Left renal pelvis (tissue), 4 donors: ENCODE results near the gene DNAH17. TPM values are rescaled to one million over a fixed set of nuclear protein-coding genes. Genes with fewer than 3 reads are reported as not detected.

ENCODE experiments used
- DNase-seq, 4 donors: peaks; one replicate each; pipeline ENCODE4 v3.0.0-alpha.2; 2013; ENCODE audit warnings: low read depth in 4 of 4, low spot score in 3 of 4
- polyA plus RNA-seq, 4 donors: library from polyadenylated mRNA; unstranded; fragments of 120-200 nt; gene quantifications; one replicate each; pipeline ENCODE4 v1.2.1, GENCODE V29; 2013; ENCODE audit not compliant: insufficient read length in 4 of 4

Gene DNAH17
- polyA plus RNA-seq, 4 donors = 1.5 to 4.8 (median 2.2) TPM

- DNase-seq = no peak
Observed at GRCh38 chr17:78486228-78486802, 90.9 kb downstream of the DNAH17 start.

- no peak for DNase-seq
Observed at GRCh38 chr17:78485290-78486168, 91.7 kb downstream of the DNAH17 start.

DNA sequence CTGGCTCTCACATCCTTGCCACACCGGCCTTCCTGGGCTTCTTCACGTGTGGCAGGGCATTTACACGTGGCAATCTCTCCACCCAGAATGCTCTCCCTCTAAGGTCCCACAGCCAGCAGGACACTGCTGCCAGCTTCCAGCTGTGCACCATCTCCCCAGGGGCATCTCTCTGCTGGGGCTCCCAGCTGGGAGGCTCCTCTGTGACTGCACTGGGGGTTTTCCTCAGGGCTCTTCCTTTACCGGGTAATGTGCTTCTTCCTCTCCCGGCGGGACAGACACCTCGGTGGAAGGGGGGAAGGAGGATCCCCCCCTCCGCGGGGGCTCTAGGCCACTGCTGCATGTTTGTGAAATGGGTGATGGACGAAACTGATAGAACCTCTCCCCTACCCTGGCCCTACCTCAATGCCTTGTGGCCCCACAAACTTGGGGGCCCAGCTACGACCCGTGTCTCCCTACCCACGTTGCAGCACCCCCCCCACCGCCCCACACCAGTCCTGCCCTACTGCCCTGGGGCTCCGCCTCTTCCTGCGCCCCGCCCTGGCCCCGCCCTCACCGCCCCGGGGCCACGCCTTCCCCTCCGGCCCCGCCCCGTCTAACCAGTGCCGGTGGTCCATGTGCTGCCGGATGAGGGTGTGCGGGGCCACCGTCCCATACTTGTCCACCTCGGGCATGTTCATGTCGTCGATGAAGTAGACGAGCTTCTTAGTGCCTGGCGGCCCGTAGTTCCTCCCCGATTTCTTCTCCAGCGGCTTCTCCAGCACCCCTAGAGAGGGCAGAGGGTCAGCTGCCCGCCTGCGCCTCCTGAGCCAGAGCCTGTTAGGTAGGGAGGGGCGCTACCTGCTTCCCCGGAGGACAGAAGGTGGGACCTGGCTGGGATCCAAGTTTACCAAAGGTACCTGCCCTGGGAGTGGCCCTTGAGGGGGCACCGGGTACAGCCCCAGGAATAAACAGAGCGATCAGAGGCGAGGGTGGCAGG is 92.6 kb downstream of the DNAH17 start:
- DNase-seq = no peak

- DNase-seq = no peak
Observed at GRCh38 chr17:78479369-78479768, 97.8 kb downstream of the DNAH17 start.

DNA sequence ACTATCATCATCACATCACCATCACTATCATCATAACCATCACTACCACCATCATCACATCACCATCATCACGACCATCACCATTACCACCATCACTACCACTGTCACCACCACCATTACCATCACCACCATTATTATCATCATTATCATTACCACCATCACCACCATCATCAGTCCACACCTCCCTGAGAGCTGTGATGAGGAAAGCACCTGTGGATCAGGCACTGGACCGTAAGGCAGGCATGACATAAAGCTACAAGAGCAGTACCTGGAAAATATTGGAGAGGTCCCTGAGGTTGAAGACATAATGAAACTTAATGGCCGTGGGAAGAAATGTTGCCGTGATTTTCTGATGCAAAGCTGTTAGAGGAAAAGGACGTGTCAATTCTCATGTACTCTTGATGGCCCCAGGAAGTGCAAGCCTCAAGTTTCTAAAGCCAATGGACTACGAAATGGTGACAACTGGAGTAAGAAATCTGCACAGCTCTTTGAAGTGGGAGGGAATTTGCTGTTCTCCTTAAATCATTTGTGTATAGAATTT is 98.4 kb downstream of the DNAH17 start:
- DNase-seq = no peak

DNA sequence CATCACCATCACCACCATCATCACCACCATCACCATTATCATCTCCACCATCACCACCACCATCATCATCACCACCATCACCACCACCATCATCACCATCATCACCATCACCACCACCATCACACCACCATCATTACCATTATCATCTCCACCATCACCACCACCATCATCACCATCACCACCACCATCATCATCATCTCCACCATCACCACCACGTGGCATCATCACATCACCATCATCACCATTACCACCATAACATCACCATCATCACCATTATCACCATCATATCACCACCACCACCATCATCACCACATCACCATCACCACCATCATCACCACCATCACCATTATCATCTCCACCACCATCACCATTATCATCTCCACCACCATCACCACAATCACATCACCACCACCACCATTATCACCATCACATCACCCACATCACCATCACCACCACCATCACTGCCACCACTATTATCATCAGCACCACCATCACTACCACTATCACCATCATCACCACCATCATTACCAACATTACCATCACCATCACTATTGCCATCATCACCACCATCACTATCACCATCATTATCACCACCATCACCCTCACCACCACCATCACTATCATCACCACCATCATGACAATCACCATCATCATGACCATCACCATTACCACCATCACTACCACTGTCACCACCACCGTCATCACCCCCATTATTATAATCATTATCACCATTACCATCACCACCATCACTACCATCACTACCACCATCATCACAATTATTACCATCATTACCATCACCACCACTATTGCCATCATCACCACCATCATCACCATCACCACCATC is 99.1 kb downstream of the DNAH17 start:
- DNase-seq = no peak

GRCh38 chr17:78476973-78477372 is 100.2 kb downstream of the DNAH17 start:
- DNase-seq = no peak

DNA sequence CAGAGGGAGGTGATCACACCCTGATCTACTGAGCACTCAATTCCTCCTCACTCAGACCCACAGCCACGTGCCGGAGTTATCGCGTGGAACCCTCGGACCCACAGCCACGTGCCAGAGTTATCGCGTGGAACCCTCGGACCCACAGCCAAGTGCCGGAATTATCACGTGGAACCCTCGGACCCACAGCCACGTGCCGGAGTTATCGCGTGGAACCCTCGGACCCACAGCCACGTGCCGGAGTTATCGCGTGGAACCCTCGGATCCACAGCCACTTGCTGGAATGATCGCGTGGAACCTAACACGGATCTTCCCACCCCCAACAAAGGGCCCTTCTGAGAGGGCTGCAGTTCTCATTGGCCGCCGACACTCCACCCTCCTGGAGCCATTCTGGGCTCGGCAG is 101.0 kb downstream of the DNAH17 start:
- DNase-seq = no peak

DNA sequence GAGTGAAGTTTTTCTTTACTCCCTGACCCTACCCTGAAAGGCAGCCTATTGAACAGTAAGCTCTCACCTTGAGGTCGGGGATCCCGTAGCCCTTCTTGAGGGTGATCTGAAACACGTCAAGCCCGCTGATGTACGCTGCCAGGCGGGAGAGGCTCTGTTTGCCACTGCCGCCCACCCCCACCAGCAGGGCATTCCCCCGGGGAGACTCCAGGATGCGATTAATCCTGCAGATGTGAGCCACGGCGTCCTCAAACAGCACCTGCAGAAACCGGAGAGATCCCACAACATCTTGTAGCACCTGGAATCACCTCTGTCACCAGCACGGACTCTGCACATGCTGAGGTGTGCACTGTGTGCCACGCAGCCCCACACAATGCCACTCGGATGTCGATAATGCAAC is 102.0 kb downstream of the DNAH17 start:
- no peak for DNase-seq

GRCh38 chr17:78474614-78475146 is 102.5 kb downstream of the DNAH17 start:
- DNase-seq = no peak

DNA sequence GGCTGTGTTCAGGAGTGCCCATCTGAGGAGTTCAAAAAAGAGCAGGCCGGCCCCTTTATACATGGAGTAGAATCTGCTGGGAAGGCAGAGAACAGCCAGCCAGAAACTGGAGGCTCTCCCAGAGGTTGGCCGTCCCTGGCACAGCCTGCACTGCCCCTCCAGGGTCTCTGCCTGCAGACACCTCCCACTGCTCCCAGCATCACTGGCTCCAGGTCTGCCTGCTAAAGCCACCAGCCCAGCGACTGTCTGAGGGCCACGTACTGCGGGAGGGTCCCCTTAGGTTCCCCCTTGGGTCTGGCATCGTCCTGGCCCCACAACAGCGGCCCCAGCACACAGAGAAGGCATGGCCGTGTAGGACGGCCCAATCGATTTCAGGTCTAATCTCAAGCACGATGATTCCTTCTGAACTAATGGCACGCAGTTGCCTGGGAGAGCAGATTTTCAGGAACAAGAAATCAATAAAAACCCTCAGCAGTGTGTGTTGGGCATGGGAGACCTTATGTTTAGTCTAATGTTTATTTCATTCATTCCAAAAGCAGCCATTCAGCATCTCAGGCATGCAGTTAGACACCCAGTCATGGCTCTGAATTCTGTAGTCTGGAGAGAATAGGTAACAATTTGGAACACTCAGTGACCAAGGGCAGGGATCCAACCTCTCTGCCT is 103.1 kb downstream of the DNAH17 start:
- no peak for DNase-seq

DNA sequence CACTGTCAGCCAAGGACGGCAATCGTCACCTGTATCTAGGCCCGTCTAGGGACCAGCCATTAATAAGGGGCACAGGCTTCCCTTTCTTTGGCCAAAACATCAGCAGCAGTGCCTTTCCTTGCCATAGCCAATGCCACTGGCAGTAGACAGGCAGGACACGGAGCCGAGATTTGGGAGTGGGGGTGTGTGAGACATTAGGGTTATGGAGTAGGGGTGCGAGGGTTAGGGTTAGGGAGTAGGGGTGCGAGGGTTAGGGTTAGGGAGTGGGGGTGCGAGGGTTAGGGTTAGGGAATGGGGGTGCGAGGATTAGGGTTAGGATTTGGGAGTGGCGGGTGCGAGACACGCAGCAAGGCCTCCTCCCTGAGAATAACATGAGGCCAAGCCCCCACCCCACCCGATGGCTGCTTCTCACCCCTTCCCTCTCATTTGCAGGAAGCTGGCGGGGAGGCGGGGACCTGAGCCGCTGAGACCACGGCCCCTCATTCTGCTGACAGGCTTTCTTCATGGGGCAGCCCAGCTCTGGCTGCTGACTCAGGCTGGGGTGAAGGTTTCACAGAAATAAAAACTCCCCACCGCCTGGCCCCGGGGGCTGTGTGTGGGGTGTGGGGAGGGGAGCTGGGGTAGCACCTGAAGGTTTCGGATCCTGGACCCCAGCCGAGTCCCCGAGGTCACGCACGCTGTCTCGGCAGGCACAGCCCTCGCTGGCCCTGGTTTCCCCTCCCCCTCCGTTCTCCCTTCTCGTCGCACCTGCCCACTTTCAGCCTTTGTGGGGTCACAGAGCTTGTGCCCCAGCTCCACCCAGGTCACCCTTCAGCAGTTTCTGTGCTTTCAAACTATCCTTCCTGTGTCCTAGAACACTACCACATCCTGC is 104.9 kb downstream of the DNAH17 start:
- no peak for DNase-seq

- DNase-seq = no peak
Observed at GRCh38 chr17:78471635-78472034, 105.6 kb downstream of the DNAH17 start.

GRCh38 chr17:78469443-78469842 is 107.8 kb downstream of the DNAH17 start:
- DNase-seq = no peak

- no peak for DNase-seq
Observed at GRCh38 chr17:78468366-78468765, 108.8 kb downstream of the DNAH17 start.

DNA sequence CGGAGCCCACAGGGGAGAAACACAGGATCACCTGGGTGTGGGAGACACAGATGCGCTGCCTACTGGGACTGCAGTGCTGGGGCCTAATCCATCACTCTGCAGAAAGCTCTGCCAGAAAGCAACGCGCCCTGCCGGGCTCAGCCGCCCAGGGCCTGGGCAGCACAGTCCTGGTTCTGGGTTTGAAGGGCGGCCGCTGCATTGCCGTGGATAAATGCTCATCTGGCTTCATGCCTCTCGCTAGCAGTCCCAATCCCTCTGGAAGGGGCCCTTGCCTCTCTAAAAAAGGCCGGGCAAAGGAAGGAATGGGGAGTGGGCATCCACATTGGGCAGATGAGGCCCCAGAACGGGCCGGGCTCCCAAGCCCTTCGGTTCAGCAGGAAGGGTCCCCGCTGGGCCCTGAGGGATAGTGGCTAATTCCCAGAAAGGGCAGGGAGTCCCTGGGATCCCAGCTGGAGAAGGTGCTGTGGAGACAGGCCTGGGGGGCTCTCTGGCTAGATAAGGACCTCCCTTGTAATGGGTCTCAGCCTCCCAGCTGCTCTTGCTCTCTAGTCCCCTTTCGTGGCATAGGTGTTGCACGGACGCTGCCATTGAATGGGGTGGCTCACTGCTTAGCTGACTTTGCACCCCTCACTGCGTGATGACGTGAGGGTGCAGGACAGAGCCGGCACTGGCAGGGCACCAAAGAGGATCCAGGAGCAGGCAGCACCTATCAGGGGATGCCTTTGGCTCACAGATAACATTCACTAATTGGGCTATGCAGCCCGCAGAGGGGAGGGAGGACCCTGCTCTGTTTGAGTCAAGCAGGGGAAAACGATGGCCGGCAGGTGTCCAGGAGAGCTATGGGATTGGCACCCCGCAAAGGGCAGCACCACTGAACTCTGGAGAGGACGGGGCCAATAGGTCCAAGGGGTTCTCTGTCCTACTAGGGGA is 110.1 kb downstream of the DNAH17 start:
- no peak for DNase-seq
